HG03045 (cell line): Measurements from ENCODE around the gene PRRT1.
"Not testable (repeated sequence)": the region's sequence is repeated elsewhere in the genome, so short reads cannot be mapped to it uniquely, and the experiment has no call there.

Experiments
- ATAC-seq: cut with Tn5 transposase; IDR thresholded peaks from one replicate; pipeline ENCODE4 v1.9.1; 2021; ENCODE audit warnings: mild to moderate bottlenecking, moderate library complexity; ENCODE audit not compliant: unreplicated experiment

Gene PRRT1

DNA sequence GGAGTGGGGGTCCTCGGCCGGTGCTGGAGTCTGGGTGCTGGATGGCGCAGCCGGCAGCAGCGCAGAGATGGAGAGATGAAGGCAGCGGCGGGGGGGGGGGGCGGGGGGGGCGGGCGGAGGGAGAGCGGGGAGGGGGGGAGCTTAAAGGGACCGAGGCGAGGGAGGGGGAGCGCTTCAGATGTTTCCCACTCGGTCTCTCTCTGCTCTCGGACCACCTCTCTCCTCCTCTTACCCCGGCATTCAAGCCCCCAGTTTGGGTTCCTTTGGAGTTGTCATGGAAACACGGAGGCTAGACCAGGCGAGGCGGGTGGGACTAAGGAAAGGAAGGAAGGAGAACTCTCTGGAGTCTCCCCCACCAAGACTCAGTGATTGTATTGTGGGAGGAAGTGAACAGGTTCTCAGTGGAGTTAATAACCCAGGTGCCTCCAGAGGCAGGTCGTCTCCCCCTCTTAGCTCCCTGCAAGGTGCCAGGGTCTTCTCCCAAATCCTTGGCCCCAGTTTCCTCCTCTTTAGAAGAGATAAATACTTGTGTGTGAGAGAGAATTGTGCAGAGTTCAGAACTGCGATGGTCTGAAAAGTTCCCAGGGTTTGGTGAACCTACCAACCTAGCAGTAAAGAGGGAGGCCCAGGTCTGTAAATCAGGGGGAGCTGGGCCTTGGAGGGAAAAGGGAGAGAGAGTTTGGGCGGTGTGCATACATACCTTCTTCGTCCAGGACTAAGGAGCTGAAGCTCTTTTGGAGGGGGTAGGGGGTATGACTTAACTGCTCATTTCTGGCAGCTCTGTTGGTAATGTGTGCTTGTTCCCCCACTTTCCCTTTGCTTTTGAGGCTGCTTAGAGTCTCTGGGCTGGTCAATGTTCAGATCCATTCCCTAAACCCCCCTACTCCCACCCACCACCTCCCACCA lies at the start of gene PRRT1:
Gene PRRT1 (minus strand): TSS at position 77 of the 906 bp plus-strand sequence. CDS start 112 bp downstream, outside the sequence.
- no peak for ATAC-seq

GRCh38 chr6:32200711-32201475 lies 49.2 kb upstream of the PRRT1 start:
- no peak for ATAC-seq

- no peak for ATAC-seq
Measured at GRCh38 chr6:32198866-32199265, 47.1 kb upstream of the PRRT1 start.

- ATAC-seq = no peak
Measured at GRCh38 chr6:32198345-32198696, 46.6 kb upstream of the PRRT1 start.

DNA sequence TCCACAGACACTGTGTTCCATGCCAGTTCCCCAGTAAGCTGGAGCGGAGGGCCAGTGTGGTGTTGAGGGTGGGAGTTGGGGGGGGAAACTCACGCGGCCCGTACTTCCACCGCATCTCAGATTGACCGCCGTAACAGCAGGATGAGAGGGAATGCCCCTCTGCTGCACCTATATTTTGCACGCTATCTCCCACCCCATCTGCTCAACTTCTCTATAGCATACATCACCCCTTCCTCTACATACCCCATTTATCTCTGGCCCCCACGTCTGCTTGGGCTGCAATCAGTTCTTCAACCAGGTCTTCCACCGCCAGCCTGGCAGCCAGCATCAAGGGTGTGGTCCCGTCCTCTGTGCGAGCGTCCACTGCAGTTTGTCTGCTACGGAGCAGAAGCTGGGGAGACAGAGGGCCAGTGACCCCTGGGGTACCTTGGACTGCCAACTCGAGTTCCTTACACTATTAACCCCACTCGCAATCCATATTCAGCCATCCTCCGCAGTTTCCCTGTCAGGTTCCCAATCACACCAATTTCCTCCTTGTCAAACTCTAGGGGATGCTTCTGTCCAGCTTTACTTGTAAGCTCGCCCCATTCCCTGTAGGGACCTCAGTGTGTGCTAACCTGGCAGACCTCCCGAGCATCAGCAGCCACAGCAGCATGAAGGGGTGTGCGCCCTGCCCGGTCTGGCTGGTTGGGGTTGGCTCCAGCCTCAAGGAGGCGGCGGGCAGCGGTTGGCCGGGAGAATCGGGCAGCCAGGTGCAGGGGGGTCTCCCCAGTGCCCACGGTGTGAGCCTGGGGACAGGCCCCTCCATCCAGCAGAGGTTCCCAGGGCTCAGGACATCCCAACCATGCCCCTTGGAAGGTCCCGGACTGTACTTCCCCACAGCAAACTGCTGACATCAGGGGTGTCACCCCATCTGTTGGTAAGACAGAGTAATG lies 45.2 kb upstream of the PRRT1 start:
- ATAC-seq = no peak

DNA sequence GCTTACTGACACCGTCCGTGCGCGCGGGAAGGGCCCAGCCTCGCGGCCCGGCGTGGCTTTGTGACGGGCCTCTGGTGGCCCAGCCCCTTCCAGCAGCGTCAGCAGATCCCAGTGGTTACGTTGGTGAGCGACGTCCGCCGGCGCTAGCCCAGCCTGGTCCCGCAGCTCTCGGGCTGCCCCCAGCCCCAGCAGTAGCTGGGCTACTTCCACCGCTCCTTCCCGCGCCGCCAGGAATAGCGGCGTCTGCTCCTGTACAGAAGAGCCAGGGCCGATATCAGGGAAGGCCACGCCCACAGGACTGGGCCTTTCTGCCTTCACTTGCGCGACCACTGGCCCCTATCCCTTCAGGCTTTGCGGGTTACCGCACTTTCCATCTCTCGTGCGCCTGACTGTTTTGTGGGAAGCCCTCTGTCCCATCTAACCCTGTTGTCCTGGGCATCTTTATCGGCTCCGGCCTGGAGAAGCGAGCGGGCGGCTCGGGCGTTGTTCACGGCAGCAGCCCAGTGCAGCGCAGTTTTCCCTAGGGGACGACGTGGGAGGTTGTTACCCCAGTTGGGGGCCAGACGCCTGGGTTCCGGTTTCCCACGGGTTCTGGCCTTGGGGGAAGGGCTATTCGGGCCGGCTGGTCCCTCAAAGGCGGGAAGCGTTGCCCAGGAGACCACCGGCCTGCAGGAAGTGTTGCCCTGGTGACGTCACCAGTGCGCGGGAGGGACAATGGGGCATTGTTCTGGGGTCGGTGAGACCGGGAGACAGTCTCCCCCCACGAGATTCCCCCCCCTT lies 44.4 kb upstream of the PRRT1 start:
- peak; percentile 76 for ATAC-seq

GRCh38 chr6:32195652-32195901 lies 43.8 kb upstream of the PRRT1 start:
- ATAC-seq = no peak

- peak; percentile 78 for ATAC-seq
Measured at GRCh38 chr6:32194825-32195651, 43.3 kb upstream of the PRRT1 start.

DNA sequence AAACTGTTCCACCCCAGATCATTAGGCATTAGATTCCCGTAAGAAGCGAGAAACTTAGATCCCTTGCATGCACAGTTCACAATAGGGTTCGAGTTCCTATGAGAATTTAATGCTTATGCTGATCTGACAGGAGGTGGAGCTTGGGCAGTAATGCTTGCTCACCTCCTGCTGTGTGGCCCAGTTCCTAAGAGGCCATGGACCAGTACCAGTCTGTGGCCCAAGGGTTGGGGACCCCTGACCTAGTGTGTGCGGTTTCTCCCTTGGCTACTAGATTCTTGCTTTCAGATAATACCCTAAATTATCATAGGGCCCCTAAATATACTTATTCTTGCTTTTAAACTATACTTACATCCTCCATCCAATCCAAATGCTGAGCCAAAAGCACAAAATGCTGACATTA lies 42.6 kb upstream of the PRRT1 start:
- no peak for ATAC-seq

DNA sequence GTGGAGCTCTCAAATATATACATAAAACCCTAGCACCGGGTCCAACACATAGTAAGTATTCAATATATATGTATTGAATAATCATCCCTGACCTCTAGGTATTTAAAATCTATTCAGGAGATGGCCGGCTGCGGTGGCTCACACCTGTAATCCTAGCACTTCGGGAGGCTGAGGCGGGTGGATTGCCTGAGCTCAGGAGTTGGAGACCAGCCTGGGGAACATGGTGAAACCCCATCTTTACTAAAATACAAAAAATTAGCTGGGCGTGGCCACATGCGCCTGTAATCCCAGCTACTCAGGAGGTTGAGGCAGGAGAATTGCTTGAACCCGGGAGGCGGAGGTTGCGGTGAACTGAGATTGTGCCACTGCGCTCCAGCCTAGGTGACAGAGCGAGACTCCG lies 41.4 kb upstream of the PRRT1 start:
- ATAC-seq = not testable (repeated sequence)

DNA sequence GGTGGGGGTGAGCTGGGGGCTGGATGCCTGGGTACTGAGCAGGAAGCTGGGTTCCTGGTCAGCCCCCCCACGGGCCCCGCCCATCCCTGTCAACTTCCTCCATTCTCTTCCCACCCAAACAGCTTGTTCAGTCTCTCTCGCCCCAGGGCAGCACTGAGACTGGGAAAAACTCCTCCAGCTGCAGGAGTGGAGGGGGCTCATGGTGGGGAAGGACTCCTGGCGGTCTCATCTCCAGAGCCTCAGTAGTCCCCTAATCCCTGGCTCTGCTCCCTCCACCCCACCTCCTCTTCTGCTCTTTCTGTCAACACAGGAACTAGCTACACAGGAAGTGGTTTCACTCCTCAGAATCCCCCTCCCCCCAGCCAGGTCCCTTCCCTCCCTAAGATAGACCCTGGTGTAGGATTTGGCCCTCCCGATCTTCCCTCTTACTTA lies 40.9 kb upstream of the PRRT1 start, which contains the start of gene GPSM3:
Gene GPSM3 (minus strand): TSS at position 36 of the 432 bp plus-strand sequence. CDS start 130 bp downstream, outside the sequence.
- ATAC-seq = no peak

GRCh38 chr6:32191696-32192607 lies 40.2 kb upstream of the PRRT1 start:
- ATAC-seq = no peak

DNA sequence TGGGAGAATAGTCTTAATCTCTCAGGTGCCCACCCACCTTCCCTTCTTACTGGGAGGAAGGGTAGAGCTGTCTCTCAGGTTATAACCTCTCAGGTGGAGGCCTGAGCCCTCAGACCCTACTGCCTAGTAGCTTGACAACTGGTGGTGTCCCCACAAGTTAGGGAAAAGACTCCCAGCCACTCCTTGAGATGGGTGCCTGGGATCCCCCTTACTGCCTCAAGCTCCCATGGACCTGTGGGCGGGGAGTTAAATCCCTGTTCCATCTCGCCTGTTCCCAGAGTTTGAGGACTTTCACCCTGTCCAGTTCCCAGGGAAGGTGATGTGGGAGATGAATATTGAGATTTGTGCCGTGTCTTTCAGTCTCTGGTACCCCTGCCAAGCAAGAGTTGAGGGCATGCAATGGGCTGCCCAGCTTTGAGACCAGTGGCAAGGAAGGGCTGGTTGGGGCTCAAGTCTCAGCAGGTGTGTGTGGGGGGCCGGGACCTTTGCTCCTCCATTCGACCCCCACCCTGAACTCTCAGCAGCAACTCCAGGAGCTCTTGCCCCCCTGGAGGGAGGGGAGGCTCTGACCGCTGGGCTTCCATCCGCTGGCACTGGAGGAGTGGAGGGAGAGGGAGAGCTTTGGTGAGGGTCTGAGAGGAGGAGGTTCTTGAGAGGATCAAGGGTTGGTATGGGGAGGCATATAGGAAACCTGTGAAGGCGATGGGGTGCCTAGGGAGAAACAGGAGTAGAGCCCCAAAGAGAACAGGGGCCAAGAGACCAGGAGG lies 39.4 kb upstream of the PRRT1 start:
- no peak for ATAC-seq

- ATAC-seq = peak; percentile 49
Measured at GRCh38 chr6:32190054-32190851, 38.5 kb upstream of the PRRT1 start, which contains the start of gene PBX2. Gene PBX2, minus strand, starts transcription at chr6:32190202. Its CDS starts 287 bp downstream, at chr6:32189915.

DNA sequence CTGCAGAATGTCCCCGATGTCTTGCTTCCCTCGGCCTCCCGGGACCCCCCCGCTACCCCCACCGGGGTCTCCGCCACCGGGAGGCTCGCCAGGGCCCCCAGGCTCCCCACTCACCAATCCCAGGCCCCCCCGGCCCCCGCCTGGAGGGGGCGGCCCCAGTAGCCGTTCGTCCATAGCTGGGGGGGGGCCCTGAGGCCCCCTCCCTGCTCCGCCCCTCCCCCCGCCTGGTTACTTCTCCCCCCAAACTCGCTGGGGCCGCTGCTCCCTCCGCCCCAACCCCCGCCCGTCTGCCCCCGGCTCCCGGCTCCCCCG lies 38.0 kb upstream of the PRRT1 start:
- ATAC-seq = no peak

DNA sequence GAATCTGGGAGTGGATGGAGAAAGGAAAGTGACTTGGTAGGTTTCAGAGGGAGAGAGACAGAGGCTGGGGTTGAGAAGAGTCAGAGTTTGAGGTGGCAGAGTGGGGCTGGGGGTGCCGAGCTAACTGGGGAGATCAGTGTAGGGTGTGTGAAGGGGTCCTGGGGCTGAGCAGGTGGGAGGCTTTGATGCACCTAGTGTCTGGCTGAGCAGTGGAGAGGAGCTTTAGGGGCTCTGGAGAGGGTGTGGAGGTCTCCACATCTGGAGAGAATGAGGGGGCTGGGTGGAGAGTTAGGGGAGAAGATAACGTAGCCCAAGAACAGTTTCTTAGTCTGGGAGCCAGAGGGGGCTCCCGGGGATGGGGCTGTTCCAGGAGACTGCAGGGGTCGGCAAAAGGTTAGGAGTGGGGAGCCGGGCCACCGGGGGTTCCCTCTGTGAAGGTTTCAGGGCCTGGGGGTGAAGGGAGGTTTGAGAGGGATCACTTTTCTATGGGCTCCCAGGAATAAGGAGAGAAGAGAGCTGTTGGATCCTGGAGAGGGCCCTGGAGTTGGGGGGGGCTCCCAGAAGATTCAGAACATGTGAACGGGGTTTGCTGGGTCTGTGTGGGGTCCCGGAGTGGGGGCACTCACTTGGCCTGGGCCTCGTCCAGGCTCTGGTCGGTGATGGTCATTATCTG lies 37.5 kb upstream of the PRRT1 start:
- no peak for ATAC-seq
